ENCODE data around the gene CCDC8. TPM values are rescaled to one million over a fixed set of nuclear protein-coding genes. Genes with fewer than 3 reads are reported as not detected.
"Not testable (repeated sequence)": the region's sequence is repeated elsewhere in the genome, so short reads cannot be mapped to it uniquely, and the experiment has no call there.

CCDC8 gene
- total RNA-seq, 1 donor from 2014 or later = 18.0 TPM

DNA sequence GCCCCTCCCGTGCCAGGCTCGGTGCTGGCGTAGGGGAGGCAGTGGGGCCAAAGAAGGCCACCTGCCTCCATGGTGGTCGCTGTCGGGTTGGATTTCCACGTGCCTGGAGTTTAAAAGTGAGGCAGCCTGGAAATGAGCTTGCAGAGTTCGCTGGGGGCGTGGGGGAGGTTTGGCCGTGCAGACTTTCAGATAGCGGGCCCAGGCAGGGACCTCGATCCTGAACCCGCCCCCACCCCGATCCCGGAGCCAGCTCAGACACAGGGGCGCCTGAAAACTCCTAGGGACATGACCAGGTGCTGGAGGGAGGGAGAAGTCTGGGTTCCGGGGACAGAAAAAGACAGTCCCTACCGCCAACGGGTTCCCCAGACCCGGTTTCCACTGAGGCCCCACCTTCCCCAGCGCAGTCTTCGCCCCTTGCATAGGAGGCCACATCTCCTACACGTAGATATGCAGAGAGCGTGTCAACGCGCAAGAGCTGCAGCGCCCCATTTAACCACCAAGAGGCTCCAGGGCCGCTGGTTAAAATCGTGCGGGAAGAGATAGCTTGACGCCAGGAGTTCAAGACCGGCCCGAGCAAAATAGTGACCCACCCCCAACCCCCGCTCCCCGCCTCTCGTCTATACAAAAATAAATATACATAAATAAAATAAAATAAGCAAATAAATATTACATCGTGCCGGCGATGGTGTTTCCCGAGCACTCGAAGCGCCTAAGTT, 8.5 kb downstream of the CCDC8 start:
- no peak for DNase-seq (ENCODE audit: low read depth)

DNA sequence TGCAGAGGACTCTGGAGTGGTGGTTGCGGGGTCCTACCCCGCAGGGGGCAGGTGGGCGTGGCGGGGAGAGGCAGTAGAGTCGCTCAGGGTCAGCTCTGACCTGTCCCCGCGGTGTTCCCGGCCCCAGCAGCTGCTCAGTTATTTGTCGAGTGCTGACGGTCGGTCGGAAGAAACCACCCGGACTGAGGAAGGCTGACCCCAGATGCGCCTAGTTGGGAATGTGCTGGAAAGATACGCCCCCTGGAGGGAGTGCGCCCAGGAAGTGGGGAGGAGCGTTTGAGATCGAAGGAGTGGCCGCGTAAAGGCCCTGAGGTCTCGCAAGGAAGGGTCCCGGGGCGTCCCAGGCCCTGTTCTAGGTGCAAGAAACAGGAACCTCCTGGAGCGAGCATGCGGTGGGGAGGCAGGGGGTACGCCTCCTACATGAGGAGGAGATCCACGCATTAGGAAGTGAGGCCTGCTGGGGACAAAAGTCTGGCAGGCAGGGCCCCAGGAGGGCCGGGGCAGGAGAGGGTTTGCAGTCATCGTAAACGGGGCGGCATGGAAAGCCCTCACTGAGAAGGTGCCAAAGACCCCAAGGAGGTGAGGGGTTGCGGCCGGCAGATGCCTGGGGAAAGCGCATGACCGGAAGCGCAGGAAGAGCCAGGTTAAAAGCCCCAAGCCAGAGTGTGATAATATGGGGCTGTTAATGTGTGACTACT, 9.2 kb downstream of the CCDC8 start:
- peak; percentile 71 for DNase-seq (ENCODE audit: low read depth)

DNA sequence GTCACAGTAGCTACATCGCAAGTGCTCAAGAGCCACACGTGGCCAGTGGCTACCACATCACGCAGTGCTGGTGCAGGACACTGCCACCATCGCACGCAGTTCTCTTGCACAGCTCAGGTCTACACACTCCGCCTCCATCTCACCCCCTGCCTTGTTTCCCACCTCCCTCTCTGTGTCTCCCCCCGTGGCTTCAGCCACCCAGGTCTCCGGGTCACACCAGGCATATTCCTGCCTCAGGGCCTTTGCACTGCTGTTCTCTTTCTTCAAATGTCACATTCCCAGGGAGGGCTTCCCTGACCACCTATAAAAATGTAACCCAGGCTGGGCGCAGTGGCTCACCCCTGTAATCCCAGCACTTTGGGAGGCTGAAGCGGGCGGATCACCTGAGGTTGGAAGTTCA, 10.6 kb downstream of the CCDC8 start:
- DNase-seq (ENCODE audit: low read depth) = no peak

DNA sequence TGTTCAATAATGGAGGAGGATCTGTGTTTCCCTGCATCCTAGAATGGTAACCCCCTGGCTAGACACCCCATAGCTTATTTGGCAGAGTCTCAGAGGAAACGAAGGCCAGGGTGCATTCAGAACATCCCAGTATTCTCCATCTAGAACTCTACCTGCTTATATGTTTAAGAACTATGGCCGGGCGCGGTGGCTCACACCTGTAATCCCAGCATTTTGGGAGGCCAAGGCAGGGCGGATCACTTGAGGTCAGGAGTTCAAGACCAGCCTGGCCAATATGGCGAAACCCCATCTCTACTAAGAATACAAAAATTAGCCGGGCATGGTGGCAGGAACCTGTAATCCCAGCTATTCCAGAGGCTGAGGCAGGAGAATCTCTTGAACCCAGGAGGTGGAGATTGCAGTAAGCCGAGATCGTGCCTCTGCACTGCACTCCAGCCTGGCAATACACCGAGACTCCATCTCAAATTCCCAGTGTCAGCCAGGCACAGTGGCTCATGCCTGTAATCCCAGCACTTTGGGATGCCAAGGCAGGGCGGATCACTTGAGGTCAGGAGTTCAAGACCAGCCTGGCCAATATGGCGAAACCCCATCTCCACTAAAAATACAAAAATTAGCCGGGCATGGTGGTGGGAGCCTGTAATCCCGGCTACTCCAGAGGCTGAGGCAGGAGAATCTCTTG, 15.4 kb downstream of the CCDC8 start:
- not testable (repeated sequence) for DNase-seq (ENCODE audit: low read depth)

DNA sequence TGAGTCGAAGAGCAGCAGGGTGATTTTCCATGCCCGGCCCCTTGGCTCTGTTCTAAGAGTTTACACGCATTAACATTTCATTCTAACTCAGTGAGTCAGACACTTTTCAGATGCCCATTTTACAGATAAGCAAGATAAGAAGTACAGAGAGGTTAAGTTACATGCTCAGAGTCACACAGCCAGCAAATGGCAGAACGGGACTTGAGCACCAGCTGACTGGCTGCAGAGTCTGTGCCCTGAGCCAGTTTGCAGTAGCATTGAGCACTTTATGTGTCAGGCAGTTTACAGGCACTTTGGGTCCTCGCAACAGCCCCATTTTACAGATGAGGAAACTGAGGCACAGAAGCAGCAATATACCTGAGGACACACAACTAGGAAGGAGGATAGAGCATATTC, 19.0 kb downstream of the CCDC8 start:
- no peak for DNase-seq (ENCODE audit: low read depth)

DNA sequence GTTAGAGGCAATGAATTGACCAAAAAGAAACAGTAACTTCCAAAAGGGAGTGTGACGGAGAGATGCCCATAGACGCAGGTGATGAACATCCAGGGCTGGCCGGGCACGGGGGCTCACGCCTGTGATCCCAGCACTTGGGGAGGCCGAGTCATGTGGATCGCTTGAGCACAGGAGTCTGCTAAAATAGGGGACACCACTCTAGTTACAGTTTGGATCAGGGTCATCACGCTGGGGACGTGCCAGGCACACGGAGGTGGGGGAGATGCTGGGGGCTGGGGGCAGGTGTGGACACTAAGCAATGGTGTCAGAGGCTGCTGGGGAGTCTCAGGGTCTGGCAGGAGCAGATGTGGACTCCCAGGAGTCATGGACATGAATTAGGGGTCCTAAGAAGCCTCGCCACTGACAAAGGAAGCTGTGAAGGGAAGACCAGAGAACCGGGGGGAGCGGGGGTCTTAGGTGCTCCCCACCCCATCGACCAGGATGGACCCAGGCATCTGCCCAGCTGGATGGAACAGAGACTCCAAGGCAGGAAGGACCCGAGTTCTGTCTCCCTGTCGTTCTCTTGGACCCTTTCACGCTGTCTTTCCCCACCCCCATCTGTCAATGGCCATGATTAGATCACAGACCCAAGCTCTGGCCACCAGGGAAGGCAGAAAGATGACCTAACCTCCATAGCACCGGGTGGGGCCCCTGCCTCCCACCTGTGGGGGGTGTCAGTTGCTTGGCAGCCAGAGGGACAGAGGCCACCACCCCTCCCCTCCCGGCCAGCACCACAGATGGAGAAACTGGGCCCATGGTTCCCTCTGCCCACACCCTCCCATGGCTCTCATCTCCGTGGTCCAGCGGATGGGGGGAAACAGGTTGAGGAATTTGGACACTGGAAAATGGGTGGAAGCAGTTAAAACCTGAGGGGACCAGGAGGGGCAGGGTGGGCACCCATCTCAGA, 19.6 kb downstream of the CCDC8 start:
- no peak for DNase-seq (ENCODE audit: low read depth)

DNA sequence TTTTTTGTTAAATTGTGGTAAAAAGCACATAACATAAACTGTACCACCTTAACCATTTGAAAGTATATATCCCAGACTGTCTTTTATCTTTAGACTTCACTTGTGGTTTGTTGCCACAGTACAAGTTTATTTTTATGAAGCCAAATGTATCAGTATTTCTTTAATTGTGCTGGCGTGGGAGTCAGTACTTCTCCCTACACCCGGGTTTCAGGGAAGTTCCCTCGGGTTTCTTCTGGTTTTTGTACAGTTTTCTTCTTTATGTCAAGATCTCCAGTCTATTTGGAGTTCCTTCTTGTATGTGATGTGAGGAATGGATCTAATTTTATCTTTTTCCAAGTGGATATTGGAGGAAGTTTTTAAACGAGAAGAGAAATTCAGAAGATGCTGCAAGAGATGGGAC, 20.5 kb downstream of the CCDC8 start:
- DNase-seq (ENCODE audit: low read depth) = no peak

DNA sequence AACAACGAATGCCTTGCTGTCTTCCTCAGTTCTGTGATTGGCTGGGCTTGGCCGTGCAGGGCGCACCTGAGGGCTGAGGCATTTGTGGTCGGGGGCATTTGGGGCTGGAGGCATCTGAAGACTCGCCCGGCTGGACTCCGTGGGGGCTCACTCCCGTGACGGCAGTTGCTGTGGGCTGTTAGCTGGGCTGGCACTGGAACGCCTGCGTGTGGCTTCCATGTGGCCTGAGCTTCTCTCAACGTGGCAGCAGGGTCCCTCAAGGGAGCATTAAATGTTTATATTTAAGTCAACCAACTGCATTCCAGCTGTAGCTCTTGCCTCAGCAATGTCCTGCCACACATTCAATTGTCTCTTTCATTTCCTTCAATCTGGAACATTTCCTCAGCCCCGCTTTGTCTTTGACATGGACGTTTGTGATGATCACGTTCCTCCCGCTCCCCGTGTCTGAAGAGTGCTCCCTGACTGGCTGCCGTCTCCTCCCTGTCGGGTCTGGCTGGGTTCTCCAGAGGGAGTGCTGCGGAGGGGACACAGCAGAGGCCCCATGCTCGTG, 21.0 kb downstream of the CCDC8 start:
- peak; percentile 89 for DNase-seq (ENCODE audit: low read depth)

DNA sequence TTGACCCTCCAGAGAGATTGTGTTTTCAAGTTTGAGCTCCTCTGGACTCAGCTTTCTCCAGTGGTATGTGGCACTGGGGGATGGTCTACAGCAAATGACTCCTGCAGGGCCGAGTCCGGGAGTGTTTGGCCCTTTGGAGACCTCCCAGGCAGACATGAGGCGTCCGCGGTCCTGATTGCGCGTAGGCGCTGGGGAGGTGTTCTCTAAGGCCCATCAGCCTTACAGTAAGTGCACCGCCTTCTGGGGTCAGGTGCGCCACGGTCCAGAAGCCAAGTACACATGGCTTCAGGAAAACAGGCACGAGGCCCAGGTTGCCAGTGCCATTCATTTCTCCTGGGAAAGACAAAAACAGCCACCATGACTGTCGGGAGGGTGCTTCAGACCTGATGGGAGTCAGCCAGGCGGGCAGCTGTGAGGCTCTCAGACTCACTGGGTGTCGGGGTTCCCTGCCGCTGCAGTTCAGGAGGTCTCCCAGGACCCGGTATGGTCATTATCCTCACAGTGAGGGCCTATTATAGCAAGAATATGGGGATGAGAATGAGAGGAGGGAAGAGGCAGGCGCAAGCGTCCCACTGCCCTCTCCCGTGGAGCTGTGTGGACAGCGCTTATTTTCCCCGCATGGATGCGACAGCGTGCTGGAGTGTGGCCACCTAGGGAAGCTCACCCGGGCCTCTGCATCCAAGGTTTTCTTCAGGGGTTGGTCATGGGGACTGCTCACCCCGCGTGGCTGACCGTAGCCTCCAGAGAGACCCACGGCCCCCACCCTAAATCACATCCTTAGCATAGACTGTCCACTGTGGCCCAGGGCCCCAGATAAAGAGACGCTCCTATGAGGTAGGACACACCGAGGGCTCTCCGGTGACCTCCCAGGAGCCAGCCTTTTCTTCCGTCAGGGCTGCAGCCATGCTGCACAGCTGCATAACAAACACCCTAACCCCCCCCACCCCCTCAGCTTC, 21.8 kb downstream of the CCDC8 start:
- no peak for DNase-seq (ENCODE audit: low read depth)

DNA sequence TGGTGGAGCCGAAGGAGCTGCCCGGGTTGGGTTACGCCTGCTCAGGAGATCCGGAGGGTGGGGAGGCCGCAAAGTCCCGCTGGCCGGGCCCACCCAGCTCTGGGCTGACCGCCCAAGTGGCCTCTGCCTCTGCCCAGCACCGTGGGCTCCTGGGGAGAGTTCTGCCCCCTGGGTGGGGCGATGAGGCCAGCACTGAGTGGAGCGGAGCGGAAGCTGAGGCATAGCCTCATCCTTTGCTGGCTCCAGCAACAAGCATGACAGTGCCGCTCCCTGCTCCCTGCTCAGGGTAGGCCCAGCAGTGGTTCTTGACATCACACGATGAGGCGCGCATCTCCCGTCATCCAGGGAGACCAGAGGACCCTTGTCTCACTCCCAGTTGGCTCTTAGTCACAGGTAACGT, 22.5 kb downstream of the CCDC8 start:
- DNase-seq (ENCODE audit: low read depth) = no peak

DNA sequence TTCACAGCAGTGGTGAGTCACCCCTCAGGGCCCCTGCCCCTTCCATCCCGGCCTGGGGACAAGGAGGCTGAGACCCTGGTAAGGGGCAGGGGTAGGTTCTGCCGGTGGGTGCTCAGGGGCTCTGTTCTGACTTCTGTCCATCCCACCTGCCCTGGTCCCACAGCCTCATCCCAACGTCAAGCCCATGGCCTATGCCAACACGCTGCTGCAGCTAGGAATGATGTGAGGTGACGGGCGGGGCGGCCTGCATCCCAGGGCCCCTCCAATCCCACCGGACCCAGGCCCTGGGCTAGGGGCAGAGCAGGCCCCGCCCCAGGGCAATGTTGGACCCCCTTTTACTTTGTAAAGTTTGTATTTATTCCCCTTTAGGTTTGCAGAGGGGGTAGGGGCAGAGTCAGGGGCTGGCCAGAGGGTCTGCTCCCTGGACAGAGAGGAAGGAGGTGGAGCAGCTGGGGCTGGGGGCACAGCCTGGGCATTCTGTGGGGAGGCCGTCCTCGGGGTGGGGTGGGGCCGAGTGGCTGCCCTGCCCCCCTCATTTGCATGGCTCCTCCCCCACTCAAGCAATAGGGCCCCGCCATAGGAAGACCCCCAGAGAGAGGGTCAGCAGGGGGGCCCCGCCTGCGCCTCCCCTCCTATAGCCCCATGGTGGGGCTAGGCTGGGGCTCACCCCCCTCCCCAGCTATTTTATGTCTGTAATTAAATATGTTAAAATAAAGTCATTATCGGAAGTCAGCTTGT, 23.1 kb downstream of the CCDC8 start:
- no peak for DNase-seq (ENCODE audit: low read depth)

DNA sequence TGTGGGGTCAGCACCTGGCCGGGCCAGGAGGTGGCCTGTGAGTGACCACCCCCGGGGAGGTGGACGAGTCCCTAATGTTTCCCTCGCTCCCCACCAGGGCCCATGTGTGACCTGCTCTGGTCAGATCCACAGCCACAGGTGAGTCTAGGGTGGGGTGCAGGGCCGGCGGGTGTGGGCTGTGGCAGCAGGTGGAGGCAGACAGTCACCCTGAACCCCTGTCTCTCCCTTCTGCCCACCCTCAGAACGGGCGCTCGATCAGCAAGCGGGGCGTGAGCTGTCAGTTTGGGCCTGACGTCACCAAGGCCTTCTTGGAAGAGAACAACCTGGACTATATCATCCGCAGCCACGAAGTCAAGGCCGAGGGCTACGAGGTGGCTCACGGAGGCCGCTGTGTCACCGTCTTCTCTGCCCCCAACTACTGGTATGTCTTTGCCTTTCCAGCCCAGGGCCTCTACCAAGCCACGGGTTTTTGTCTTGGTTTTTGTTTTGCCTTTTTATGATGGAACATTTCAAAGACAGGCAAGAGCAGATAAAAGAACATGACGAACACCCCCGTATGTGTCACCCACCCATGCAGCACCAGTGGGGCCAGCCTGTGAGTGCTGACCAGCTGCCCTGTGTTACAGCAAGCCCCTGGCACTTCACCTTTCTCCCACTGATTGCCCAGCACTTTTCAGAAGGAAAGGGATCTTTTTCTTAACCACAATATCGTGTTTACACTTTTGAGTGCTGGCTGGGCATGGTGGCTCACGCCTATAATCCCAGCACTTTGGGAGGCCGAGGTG, 24.9 kb downstream of the CCDC8 start:
- no peak for DNase-seq (ENCODE audit: low read depth)

DNA sequence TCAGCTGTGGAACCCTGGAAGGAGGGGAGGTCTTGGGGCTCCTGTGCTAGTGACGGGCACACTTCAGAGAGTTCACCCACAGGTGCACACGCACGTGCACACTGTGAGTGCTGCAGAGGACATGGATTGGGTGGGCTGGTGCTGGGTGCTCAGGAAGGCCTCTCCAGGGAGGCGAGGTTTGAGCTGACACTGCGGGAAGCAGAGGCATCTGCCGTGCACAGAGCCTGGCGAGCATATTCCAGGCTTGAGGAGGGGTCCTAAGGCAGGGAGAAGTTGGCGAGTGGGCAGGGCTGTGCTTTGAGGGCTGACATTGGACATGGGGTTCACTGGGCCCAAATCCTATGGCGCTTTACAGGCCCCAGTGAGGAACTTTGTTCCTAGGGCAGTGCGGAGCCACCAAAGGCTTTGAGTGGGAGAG, 25.6 kb downstream of the CCDC8 start:
- DNase-seq (ENCODE audit: low read depth) = no peak

DNA sequence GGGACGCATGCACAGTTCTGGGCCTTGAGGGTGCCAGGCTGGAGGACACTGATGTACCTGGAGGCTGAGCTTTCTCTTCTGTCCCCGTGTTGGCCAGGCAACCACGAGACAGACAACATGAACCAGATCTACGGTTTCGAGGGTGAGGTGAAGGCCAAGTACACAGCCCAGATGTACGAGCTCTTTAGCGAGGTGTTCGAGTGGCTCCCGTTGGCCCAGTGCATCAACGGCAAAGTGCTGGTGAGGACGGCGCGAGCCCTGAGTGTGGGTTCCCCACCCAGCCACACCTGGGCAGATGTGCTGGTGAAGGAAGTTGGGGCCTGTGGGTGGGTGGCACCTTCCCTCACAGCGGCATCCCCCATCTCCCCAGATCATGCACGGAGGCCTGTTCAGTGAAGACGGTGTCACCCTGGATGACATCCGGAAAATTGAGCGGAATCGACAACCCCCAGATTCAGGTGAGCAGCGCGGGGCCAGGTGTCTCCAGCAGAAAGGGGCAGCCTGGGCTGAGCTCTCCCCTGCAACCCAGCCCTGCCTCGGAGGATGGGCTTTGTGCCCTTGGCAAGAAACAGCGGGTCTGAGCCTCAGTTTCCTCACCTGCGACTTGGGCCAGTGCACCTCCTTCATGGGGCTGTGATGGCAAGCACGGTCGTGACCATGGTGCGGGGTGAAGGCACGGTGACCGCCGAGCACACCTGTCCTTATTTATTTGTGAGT, 26.2 kb downstream of the CCDC8 start:
- DNase-seq (ENCODE audit: low read depth) = no peak

DNA sequence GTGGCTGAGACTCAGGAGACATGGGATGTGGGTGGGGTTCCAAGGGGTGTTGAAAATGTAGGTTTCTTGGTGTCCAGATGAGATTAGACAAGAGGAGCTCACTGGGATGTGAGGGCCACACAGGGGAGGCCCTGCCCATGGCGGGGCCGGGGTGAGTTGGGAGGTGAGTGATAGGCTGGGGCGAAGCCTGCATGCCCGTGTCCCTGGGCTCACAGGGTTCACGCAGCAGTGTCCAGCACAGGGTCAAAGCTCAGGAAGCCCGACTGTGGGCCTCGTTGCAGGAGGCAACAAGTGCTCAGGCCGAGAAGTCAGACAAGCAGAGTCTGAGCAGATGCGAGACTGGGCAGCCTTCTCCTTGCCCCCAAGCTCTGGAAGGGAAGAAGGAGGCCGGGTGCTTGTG, 27.2 kb downstream of the CCDC8 start:
- no peak for DNase-seq (ENCODE audit: low read depth)

DNA sequence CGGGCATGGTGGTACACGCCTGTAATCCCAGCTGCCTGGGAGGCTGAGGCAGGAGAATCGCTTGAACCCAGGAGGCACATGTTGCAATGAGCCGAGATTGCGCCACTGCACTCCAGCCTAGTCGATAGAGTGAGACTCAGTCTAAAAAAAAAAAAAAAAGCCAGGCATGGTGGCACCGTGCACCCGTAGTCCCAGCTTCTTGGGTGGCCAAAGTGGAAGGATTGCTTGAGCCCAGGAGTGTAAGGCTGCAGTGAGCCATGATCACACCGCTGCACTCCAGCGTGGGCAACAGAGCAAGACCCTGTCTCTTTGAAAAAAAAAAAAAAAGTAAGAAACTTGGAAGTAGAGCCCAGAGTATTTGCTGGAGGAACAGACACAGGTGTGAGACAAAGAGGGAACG, 27.7 kb downstream of the CCDC8 start:
- DNase-seq (ENCODE audit: low read depth) = no peak

DNA sequence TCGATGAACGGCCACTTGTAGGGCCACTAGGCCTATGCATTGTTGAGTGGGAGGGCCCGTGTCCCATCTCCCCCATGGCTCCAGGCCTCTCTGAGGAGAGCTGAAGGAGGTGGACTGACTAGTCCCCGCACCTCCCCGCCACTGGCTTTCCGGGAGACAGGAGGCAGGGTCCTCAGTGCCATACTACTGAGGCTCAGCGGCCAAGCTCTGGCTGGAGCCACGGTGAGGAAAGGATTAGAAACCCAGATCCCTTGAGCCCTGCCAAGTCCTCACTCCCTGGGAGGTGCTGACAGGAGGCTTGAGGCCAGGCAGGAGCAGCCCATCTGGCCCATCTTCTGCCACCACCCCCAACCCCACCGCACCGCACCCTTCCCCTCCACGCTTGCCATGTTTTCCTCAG, 29.0 kb downstream of the CCDC8 start:
- no peak for DNase-seq (ENCODE audit: low read depth)

DNA sequence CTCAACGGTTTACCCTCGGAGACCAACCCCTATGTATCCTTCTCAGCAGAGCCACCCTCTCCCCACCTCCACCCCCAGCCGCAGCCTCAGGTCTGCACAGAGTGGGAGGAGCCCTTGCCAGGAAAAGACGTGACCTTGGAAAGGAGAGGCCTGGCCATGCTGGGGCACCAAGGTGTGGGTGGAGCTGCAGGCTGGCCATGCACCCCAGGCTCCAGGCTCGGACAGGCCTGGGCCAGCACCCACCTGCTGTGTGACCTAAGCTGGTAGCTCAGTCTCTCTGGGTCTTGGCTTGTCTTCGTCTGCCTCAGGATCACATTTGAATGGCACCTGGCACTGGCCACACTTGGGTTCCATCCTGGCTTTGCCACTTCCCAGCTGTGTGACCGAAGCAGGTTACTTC, 29.5 kb downstream of the CCDC8 start:
- no peak for DNase-seq (ENCODE audit: low read depth)
